ENCODE measurements around the gene PEPD.

Gene PEPD

DNA sequence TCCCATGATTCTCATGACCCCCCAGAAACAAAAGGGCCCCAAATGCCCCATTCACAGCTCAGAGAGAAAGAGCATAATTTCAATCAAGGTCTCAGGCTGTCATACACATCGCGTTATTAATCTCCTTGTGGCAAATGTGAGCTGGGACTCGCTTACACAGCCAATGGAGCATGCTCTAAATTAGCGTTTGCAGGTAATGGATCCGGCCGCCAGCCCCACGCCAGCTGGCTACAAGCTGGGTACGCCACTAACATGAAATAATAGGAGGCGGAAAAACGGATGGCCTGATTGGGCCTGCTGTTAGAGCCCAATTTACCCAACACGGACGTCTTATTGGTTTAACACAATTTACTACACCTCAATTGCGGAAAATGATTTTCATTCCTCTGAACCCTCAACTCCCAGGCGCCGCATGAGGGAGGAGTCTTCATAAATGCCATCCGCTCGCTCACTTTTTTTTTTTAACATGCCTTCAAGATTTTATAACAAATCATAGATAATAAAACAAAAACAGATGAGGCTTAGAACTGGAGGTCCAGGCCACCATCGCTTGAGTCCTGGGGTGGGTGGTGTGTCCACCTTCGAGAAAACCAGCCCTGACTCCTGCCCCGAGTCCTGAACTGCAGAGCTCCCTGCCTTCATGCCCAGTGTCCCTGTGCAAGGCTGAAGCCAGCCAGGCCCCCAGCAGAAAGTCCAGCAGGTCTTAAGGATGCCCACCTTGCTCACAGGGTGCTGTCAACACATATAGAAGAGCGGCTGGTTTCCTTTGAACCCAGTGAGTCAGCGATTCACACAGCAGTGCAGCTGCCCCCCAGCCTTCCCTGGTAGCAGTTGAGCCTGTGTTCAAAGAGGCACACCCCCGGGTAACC is 62.1 kb downstream of the PEPD start:
- H3K9me3 Mint-ChIP-seq (ENCODE audit: low read depth), result no peaks in the 10 kb centered on the region
- H3K4me3 Mint-ChIP-seq, result no peak overlapping the region
- H3K4me1 Mint-ChIP-seq (ENCODE audit: low read depth), result no peaks in the 10 kb centered on the region
- H3K27me3 Mint-ChIP-seq, result no peaks in the 10 kb centered on the region
- H3K36me3 Mint-ChIP-seq, result peaks cover 2% of the 10 kb centered on the region
- H3K27ac Mint-ChIP-seq, result no peak overlapping the region

DNA sequence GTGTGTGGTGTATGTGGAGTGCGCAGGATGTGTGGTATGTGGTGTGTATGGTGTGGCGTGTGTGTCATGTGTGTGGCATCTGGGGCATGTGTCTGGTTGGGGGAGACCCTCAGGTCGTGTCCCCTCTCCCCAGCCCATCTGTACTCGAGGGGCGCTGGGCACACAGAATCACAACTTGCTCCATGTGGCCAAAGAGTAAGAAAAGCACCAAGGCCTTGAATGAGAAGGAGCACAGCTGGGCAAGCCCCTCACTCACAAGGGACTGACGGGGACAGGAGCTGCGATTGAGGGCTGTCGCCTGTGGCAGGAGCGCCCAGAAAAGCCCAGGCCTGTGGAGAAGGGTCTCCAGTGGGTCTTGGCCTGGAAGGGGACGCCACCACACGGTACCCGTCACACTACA is 62.8 kb downstream of the PEPD start:
- Mint-ChIP-seq H3K9me3 (ENCODE audit: low read depth) (no peaks in the 10 kb centered on the region), H3K4me3 (no peak overlapping the region), H3K36me3 (peaks cover 2% of the 10 kb centered on the region), H3K4me1 (ENCODE audit: low read depth) (no peaks in the 10 kb centered on the region), H3K27me3 (no peaks in the 10 kb centered on the region), H3K27ac (no peak overlapping the region)

DNA sequence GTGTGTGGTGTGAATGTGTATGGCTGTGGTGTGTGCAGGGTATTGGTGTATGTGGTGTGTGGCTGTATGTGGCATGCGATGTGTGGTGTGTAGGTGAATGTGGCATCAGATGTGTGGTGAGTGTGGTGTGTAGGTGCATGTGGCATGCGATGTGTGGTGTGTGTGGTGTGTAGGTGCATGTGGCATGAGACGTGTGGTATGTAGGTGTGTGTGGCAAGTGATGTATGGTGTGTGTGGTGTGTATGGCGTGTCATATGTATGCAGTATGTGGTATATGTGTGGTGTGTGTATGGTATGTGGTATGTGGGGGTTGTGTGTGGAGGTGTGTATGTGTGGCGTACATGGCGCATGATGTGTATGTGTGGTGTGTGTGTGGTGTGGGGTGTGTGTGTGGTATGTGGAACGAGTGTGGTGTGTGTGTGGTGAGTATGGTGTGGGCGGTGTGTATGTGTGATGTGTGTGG is 63.4 kb downstream of the PEPD start:
- no peaks in the 10 kb centered on the region for H3K27me3 Mint-ChIP-seq
- no peak overlapping the region for H3K4me3 Mint-ChIP-seq
- no peak overlapping the region for H3K27ac Mint-ChIP-seq
- no peaks in the 10 kb centered on the region for H3K9me3 Mint-ChIP-seq (ENCODE audit: low read depth)
- H3K4me1 Mint-ChIP-seq (ENCODE audit: low read depth), result no peaks in the 10 kb centered on the region
- no peaks in the 10 kb centered on the region for H3K36me3 Mint-ChIP-seq

DNA sequence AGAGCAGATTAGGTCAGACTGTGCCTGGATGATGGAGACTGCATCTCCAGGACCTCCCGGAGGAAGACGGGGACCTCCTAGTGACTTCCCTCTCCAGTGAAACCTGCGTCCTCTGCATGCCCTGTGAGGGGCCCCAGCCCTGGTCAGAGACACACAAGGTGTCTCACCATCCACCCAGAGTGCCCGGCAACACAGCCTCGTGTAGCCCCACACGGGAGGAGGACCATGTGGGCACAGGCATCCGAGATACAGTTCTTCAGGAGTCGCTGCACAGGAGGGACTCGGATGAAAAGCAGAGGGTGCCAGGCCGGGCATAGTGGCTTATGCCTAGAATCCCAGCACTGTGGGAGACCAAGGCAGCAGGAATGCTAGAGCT is 64.8 kb downstream of the PEPD start:
- H3K4me1 Mint-ChIP-seq (ENCODE audit: low read depth), result no peaks in the 10 kb centered on the region
- H3K4me3 Mint-ChIP-seq, result no peak overlapping the region
- H3K9me3 Mint-ChIP-seq (ENCODE audit: low read depth), result no peaks in the 10 kb centered on the region
- H3K27ac Mint-ChIP-seq, result no peak overlapping the region
- no peaks in the 10 kb centered on the region for H3K36me3 Mint-ChIP-seq
- H3K27me3 Mint-ChIP-seq, result no peaks in the 10 kb centered on the region

DNA sequence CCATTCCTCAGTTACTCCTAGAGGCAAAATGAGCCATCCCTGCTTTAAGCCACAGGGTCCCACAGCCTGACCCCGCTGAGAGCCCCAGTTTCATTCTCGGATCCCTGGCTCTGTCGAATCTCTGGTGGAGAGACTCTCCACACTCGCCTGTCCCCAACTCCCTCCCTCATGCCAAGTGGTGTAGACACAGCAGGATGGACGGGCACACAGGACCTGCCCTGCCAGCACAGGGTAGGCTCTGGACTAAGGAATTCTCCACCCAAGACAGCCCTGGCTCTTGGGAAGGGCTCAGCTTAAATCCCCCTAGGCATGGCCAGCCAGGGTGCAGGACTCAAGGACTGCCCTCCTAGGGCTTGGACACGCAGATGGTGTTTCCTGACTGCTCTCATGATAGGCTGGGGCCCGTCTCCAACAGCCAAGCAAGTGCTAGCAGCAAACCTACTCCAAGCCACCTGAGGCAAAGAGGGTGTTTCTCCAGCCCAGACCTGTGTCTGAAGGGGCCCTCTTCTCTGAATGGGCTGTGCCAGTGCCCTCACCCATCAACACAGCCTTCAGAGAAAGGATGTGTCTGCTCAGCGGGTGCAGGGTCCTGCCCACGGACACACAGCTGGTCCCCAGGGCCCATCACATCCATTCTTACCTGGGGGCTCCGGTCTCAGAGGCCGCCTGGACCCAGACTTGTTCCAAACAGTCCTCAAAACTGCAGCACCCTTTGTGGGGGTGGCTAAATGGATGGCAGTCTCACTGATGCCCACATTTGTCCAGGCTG is 65.3 kb downstream of the PEPD start:
- Mint-ChIP-seq H3K36me3 (no peaks in the 10 kb centered on the region), H3K9me3 (ENCODE audit: low read depth) (no peaks in the 10 kb centered on the region), H3K27ac (no peak overlapping the region), H3K4me3 (no peak overlapping the region), H3K27me3 (no peaks in the 10 kb centered on the region), H3K4me1 (ENCODE audit: low read depth) (no peaks in the 10 kb centered on the region)

DNA sequence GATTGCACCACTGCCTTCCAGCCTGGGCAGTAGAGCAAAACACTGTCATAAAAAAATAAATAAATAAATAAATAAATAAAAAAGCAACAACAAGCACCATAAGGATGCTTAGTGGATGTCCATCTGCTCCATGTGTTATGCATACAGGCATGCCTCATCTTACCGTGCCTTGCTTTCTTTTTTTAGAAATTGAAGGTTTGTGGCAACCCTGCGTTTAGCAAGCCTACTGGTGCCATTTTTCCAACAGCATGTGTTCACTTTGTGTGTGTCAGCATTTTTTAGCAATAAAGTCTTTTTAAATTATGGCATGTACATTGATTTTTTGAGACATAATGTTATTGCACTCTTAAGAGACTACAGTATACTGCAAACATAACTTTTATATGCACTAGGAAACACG is 68.3 kb downstream of the PEPD start:
- no peaks in the 10 kb centered on the region for H3K27me3 Mint-ChIP-seq
- H3K27ac Mint-ChIP-seq, result no peak overlapping the region
- H3K36me3 Mint-ChIP-seq, result no peaks in the 10 kb centered on the region
- H3K4me1 Mint-ChIP-seq (ENCODE audit: low read depth), result no peaks in the 10 kb centered on the region
- no peak overlapping the region for H3K4me3 Mint-ChIP-seq
- no peaks in the 10 kb centered on the region for H3K9me3 Mint-ChIP-seq (ENCODE audit: low read depth)

DNA sequence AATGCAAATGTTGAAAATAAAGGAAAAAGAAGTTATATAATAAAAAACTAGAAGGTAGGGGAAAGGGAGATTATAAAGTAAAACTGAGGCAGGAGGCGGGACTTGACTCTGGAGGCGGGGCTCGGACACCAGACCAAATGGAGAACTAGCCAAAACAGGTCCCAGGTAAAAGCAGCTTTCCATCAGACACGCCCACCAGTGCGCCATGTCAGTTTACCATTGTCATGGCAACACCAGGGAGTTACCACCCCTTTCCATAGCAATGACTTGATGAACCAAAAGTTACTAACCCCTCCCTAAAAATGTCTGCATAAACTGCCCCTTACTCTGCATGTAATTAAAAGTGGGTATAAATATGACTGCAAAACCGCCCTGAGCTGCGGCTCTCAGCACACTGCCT is 70.9 kb downstream of the PEPD start:
- Mint-ChIP-seq H3K27ac (no peak overlapping the region), H3K27me3 (no peaks in the 10 kb centered on the region), H3K4me1 (ENCODE audit: low read depth) (no peaks in the 10 kb centered on the region), H3K9me3 (ENCODE audit: low read depth) (no peaks in the 10 kb centered on the region), H3K36me3 (peaks cover 2% of the 10 kb centered on the region), H3K4me3 (no peak overlapping the region)

DNA sequence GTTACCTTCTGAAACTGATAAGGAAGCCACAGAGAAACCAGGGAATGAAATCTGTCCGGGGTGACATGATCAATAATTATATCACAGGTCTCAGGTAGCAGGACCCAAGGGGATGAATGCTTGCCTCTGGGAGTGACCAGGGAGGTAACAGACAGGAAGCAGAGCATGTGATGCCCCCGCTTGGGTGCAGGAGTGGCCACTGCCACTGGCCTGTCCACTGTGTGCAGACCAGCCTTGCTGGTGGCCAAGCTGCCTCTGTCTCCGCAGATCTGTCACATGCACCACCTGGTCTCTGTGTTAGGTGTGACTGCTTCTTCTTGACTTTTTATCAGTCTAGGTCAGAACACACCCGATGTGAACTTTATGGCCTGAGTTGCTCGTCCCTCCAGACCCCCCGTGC is 71.8 kb downstream of the PEPD start:
- Mint-ChIP-seq H3K27ac (no peak overlapping the region), H3K4me3 (no peak overlapping the region), H3K4me1 (ENCODE audit: low read depth) (no peaks in the 10 kb centered on the region), H3K27me3 (no peaks in the 10 kb centered on the region), H3K36me3 (peaks cover 2% of the 10 kb centered on the region), H3K9me3 (ENCODE audit: low read depth) (no peaks in the 10 kb centered on the region)

DNA sequence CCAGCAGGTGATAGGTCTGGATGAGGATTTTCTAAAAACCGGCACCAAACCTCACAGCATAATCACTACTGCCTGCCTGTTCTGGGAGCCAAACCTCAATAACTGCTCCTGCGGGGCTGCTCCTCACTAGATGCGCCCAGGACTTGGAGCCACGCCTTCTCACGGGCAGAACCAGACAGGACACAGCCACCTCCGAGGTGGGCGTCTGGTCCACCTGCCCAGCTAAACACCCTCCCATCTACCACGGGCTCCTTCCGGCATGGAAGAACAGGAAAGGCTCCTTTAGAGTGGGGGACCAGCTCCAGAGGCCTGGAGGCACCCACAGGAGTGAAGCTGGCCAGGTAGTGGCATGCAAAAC is 73.5 kb downstream of the PEPD start:
- Mint-ChIP-seq H3K4me3 (no peak overlapping the region), H3K36me3 (peaks cover 7% of the 10 kb centered on the region), H3K9me3 (ENCODE audit: low read depth) (no peaks in the 10 kb centered on the region), H3K27me3 (no peaks in the 10 kb centered on the region), H3K4me1 (ENCODE audit: low read depth) (no peaks in the 10 kb centered on the region), H3K27ac (no peak overlapping the region)

DNA sequence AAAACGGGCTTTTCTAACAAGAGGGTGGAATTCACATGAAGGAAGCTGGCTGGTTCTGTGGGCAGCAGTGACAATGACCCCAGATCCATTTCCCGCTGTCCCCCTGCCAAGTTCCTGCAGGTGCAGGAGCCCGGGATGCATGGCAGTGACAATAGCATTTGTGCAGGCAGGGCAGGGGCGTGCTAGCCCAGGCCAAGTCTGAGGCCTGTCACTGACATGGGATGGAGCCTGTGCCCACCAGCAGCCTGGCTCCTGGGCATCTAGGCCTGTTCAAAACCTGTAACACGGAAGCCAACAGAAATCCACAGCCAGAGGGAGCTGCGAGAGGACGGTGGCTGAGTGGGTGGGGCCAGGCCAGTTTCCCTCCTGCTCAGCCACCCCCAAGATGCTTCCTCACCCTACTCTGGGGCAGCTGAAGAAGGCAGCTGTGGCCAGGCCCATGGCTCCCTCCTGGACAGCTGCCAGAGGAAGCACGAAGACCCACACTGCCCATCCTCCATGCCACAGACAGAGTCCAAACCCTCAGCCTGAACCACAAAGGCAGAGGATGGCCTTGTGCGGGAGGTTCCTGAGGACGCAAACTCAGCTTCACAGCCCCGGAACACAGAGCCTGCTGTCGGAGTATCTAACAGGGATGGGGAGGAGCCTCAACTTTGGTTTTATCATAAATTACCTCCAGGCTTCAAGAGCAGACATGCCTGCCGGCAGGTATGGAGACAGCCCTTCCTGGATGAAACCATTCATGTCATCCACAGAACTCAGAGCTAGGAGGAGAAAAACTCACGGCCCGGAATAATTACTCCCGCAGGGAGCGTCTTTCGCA is 74.0 kb downstream of the PEPD start:
- Mint-ChIP-seq H3K4me1 (ENCODE audit: low read depth) (no peaks in the 10 kb centered on the region), H3K27me3 (no peaks in the 10 kb centered on the region), H3K27ac (no peak overlapping the region), H3K36me3 (peaks cover 9% of the 10 kb centered on the region), H3K9me3 (ENCODE audit: low read depth) (no peaks in the 10 kb centered on the region), H3K4me3 (no peak overlapping the region)

DNA sequence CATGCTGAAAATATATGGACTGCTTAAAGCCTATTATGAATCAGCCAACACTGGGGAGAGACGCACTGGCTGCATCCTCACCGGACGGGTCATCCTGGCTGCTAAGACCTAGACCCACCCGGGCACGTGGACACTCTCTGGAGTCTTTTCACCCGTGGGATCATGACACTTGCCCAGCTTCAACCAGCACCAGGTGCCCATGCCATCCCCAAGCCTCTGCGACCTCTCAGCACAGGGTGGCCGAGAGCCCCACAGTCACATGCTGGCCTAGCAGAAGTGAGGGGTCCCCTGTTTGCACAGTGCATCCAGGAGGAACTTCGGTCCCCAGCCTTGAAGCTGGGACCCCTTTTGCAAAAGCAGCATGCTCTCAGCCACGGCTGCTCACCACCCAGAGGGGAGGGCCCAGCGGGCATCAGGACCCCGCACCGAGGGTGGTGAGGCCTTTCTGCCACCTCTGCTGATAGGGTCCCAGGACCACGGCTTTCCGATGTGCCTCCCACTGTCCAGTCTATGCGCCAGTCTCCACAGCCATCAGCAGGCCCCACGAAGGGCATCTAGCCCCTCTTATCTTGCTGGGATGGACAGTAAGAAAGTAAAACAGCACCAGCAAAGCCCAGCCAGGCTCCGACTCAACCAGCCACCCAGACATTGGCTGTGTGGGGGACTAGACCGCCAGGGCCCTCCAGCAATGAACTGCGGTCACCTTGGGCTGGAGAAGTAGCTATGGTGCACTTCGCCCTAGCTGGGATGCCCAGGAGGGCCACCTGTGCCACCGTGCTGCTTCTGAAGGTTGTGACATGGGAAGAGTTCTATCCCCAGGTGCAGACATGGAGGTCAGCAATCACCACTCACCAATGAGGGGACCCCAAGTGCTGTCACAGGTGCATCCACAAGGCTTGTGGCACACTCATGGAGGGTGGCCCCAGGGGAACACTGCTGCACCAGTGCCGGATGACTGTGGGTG is 75.0 kb downstream of the PEPD start:
- Mint-ChIP-seq H3K27ac (no peak overlapping the region), H3K27me3 (no peaks in the 10 kb centered on the region), H3K4me1 (ENCODE audit: low read depth) (peaks cover 1% of the 10 kb centered on the region), H3K9me3 (ENCODE audit: low read depth) (no peaks in the 10 kb centered on the region), H3K36me3 (peaks cover 10% of the 10 kb centered on the region), H3K4me3 (no peak overlapping the region)

DNA sequence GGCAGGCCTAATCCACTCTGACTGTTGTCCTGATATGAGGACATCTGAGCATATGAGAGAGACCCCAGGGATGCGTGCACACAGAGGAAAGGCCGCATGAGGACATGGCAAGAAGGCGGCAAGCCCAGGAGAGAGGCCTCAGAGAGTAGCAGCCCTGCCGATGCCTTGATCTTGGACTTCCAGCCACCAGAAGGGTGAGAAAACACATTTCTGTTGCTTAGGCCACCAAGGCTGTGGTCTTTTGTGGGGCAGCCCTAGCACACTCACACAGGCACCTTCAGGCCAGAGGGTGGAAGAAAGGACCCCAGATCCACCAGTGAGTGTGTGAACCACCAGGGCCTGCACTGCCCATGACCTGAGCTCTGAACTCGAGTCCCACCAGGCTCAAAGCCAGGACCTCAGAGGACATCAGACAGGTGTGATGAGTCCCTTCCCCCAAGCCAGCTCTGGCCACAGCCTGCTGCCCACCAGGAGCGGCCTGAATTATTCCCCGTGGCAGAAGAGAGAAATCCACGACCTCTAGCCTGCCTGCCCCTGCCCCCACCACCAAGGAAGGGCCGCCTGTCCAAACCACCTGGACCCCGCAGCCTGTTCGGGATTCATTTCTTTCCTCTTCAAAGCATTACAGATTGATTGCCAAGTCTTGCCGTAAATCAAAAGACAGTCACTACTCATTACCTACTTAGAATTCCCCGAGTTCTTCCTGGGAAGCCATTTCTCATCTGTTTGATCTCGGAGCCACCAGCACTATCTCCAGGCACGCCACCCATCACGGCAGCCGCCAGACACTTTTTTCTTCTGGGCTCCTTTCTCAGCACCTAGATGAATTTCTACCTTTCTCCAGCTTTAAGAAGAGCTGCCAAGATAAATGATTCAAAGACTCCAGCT is 75.9 kb downstream of the PEPD start:
- Mint-ChIP-seq H3K36me3 (peaks cover 12% of the 10 kb centered on the region), H3K4me3 (no peak overlapping the region), H3K27me3 (no peaks in the 10 kb centered on the region), H3K9me3 (ENCODE audit: low read depth) (no peaks in the 10 kb centered on the region), H3K4me1 (ENCODE audit: low read depth) (peaks cover 2% of the 10 kb centered on the region), H3K27ac (no peak overlapping the region)

DNA sequence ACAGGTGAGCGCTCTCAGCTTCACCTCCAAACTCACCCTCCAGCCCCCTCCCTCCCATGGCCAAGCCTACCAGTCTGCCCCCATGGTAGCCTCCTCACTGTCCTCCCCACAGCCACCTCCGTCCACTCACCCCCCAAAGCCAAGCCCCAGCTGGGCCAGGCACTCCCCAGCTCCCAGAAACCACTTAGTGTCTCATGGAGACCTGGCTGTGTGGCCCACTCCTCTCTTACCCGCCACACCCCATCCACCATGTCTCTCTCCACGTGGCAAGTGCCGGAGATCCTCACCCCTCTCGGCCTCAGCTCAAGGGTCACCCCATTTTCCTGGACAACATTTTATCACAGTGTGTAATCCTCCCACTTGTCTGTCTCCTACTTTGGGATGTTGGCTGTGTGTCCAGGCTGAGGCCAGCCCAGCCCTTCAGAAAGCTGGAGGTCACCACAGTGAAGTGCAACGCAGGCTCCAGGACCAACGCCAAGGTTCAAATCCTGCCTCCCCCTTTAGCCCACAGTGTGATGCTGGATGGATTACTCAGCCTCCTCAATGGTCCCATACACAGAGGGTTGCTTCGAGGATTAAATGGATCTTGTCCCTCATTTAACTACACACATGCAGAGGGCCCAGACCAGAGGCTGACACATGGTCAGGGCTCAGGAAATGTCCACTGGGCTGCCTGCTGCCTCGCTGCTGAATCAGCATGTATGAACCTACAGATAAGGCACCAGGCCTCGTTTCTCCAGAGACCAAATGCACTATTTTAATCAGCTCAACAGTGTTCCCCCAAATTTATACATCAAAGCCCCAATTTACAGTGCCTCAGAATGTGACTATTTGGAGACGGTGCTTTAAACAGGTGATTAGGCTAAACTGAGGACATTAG is 76.8 kb downstream of the PEPD start:
- peaks cover 12% of the 10 kb centered on the region for H3K36me3 Mint-ChIP-seq
- no peaks in the 10 kb centered on the region for H3K27me3 Mint-ChIP-seq
- no peak overlapping the region for H3K27ac Mint-ChIP-seq
- H3K9me3 Mint-ChIP-seq (ENCODE audit: low read depth), result no peaks in the 10 kb centered on the region
- peaks cover 2% of the 10 kb centered on the region for H3K4me1 Mint-ChIP-seq (ENCODE audit: low read depth)
- H3K4me3 Mint-ChIP-seq, result no peak overlapping the region
